NB4 (cell line): Measurements from ENCODE around the gene TINCR.

Experiments used
- CTCF ChIP-seq: IDR thresholded peaks from one replicate; pipeline ENCODE4 v1.5.1; 2012; ENCODE audit warnings: low read depth, low read length
- MYC ChIP-seq: IDR thresholded peaks from 2 replicates; pipeline ENCODE4 v1.6.1; 2011; ENCODE audit warnings: low read depth, low read length
- POLR2A ChIP-seq: IDR thresholded peaks from 2 replicates; pipeline ENCODE4 v1.6.1; 2011; ENCODE audit warnings: mild to moderate bottlenecking; ENCODE audit not compliant: insufficient read length; ENCODE audit errors: extremely low read depth
- TF ChIP-seq, protein P1 (sequence below): IDR thresholded peaks from 2 replicates; pipeline ENCODE4 v1.6.1; 2011; ENCODE audit warnings: low read depth, low read length

- TF ChIP-seq CTCF (no peak), MYC (no peak), POLR2A (no peak)
- TF ChIP-seq, protein P1, sequence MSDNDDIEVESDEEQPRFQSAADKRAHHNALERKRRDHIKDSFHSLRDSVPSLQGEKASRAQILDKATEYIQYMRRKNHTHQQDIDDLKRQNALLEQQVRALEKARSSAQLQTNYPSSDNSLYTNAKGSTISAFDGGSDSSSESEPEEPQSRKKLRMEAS = no peak
Observed at GRCh38 chr19:5553892-5554291, 13.9 kb downstream of the TINCR start.
